Nucleus accumbens (tissue), 56 donors: ENCODE measurements around the gene HECTD3.
"Not testable (repeated sequence)": the region's sequence is repeated elsewhere in the genome, so short reads cannot be mapped to it uniquely, and the experiment has no call there.

Experiments used
- DNase-seq, 56 donors: peaks; one replicate each; lab custom pipeline; 2025; lab: John Stamatoyannopoulos, UW

HECTD3 gene

GRCh38 chr1:44995467-44996238, 15.5 kb downstream of the HECTD3 start:
- no peak for DNase-seq

DNA sequence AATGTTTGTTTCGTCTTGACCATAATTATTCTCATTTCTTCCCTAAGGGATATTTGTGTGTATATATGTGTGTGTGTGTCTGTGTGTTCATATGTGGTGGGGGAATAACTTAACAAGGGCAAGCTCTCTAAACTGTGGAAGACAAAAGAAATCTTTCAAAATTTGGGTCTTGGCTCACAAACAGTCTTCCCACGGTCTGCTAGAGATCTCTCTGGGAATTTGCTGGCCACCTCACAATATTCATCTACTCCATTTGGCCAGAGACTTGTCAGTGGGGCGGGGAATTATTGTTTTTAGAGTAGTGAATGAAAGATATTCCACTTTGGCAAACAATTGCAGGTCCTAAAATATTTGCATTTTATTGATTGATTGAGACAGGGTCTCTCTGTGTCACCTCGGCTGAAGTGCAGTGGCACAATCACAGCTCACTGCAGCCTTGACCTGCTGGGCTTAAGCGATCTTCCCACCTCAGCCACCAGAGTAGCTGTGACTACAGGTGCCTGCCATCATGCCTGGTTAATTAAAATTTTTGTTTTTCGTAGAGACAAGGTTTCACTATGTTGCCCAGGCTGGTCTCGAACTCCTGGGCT, 16.7 kb downstream of the HECTD3 start:
- DNase-seq, result no peak

- no peak for DNase-seq
Measured at GRCh38 chr1:44988531-44989156, 22.5 kb downstream of the HECTD3 start.

DNA sequence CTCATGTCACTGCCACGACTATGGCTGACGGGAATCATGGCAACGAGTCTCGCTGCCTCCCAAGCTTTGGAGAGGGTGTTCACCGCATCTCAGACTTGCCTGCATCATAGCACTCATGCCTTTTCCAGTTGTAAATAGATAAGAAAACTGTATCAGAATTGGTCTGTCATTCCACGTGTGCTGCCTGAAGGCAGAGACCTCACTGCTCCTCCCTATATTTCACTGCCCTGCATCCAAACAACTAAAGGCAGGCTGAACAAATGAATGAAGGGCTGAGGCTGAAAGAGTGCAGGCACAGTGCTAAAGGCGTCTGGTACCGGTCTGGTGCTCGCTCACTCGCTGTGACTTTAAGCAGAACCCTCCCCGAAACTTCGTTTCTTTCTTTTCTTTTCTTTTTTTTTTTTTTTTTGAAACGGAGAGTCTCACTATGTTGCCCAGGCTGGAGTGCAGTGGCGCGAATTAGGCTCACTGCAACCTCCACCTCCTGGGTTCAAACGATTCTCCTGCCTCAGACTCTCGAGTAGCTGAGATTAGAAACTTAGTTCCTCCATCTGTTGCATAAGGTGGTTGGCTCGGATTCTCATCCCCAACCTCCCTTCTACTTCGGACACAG, 25.3 kb downstream of the HECTD3 start:
- no peak for DNase-seq

- not testable (repeated sequence) for DNase-seq
Measured at GRCh38 chr1:44977372-44977771, 33.8 kb downstream of the HECTD3 start.

GRCh38 chr1:44976252-44976651, 34.9 kb downstream of the HECTD3 start:
- no peak for DNase-seq

- no peak for DNase-seq
Measured at GRCh38 chr1:44973645-44974044, 37.5 kb downstream of the HECTD3 start.

GRCh38 chr1:44970317-44970716, 40.8 kb downstream of the HECTD3 start:
- no peak for DNase-seq

GRCh38 chr1:44964396-44964795, 46.7 kb downstream of the HECTD3 start:
- DNase-seq, result no peak

DNA sequence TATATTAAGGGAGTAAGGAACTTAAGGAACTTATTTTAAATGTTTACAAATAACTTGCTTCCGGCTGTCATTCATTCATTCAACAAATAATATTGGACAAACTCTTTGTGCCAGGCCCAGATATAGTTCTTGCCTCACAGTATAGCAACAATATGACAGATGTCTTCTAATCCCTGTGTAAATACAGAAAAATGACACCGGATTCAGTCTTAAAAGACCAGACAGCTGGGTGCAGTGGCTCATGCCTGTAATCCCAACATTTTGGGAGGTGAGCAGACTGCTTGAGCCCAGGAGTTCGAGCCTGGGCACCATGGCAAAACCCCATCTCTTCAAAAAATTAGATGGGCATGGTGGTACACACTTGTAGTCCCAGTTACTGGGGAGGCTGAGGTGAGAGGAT, 48.4 kb downstream of the HECTD3 start:
- DNase-seq, result no peak

DNA sequence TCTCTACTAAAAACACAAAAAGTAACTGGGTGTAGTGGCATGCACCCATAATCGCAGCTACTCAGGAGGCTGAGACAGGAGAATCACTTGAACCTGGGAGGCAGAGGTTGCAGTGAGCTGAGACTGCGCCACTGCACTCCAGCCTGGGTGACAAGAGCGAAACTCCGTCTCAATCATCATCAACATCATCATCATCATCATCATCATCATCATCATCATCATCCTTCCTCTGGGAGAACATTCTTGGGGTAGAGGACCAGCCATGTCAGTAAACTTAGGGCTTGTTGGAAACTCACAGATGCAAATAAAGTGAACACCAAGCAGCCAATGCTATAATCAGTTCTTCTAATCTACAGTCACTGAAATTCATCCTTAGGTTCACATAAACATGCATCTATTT, 49.1 kb downstream of the HECTD3 start:
- not testable (repeated sequence) for DNase-seq

DNA sequence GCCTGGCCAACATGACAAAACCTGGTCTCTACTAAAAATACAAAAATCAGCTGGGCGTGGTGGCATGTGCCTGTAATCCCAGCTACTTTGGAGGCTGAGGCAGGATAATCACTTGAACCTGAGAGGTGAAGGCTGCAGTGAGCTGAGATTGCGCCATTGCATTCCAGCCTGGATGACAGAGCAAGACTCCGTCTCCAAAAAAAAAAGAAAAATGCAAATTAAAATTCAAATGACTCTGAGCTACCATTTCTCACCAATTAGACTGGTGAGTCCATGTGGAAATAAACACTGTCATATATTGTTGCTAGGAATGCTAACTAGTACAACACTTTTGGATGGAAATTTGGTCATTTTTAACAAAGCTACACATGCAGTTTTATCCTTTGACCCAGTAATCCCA, 53.6 kb downstream of the HECTD3 start:
- not testable (repeated sequence) for DNase-seq

DNA sequence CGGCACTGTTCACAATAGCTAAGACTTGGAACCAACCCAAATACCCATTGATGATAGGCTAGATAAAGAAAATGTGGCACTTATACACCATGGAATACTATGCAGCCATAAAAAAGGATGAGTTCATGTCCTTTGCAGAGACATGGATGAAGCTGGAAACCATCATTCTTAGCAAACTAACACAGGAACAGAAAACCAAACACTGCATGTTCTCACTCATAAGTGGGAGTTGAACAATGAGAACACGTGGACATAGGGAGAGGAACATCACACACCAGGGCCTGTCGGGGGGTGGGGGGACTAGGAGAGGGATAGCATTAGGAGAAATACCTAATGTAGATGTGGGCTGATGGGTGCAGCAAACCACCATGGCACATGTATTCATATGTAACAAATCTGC, 55.0 kb downstream of the HECTD3 start:
- not testable (repeated sequence) for DNase-seq
